ENCODE measurements around the gene EDIL3. TPM values are rescaled to one million over a fixed set of nuclear protein-coding genes. Genes with fewer than 3 reads are reported as not detected.

EDIL3 gene
- total and polyA plus RNA-seq, 11 donors = 1.3 to 38.2 (median 18.3) TPM

DNA sequence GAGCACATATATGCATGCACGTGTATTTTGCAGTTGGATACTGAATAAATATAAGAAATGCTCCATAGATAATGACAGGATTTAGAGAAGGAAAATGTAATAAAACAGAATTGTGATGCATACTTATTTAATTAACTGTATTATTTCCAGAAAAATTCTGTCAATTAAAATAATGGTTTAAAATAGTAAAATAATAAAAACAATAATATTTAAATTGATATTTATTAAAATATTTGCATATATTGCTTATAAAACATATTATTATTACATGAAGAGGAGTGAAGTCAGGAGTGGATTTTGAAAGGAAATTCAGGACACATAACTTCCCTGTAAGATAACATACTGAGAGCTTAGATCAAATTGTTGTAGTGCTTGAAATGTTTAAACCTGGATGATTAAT is 21.4 kb upstream of the EDIL3 start:
- no peaks in the 10 kb centered on the region for H3K4me1 ChIP-seq
- no peaks in the 10 kb centered on the region for H3K36me3 ChIP-seq
- no peaks in the 10 kb centered on the region for H3K27me3 ChIP-seq
- no peak overlapping the region for H3K4me3 ChIP-seq
- intact Hi-C loops (cut with DNase I) = no loop called here
- 85 to 91% (median 87%) methylated on average over 1 of the region's 1 CpG for WGBS, 4 donors
- no peak for TF ChIP-seq POLR2A (IDR thresholded peaks at IDR 0.05)
- TF ChIP-seq, protein P1, sequence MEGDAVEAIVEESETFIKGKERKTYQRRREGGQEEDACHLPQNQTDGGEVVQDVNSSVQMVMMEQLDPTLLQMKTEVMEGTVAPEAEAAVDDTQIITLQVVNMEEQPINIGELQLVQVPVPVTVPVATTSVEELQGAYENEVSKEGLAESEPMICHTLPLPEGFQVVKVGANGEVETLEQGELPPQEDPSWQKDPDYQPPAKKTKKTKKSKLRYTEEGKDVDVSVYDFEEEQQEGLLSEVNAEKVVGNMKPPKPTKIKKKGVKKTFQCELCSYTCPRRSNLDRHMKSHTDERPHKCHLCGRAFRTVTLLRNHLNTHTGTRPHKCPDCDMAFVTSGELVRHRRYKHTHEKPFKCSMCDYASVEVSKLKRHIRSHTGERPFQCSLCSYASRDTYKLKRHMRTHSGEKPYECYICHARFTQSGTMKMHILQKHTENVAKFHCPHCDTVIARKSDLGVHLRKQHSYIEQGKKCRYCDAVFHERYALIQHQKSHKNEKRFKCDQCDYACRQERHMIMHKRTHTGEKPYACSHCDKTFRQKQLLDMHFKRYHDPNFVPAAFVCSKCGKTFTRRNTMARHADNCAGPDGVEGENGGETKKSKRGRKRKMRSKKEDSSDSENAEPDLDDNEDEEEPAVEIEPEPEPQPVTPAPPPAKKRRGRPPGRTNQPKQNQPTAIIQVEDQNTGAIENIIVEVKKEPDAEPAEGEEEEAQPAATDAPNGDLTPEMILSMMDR (IDR thresholded peaks at IDR 0.05) = no peak
- H3K9me3 ChIP-seq = no peaks in the 10 kb centered on the region
- ATAC-seq (no peak), DNase-seq (no peak)
- no peak overlapping the region for H3K27ac ChIP-seq

DNA sequence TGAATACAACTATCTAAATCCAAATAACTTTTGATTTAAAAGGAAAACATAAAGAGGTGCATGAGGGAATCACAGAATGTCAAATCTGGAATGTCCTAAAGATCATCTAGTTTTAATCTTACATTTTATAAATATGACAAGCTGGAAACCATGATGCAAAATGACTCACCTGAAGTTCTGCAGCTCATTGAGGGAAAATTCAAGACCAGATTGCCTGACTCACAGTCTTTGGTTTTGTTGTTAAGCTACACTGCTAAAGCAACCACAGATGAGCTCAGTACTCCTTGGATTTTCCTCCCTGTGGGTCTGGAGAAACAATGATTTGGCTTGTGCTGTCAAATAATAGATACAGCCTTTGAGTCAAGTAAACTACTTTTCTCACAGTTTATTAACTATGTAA is 19.1 kb upstream of the EDIL3 start:
- Histone ChIP-seq H3K4me1 (no peaks in the 10 kb centered on the region), H3K27ac (no peak overlapping the region), H3K36me3 (no peaks in the 10 kb centered on the region), H3K9me3 (no peaks in the 10 kb centered on the region), H3K4me3 (no peak overlapping the region), H3K27me3 (no peaks in the 10 kb centered on the region)
- no peak for DNase-seq
- TF ChIP-seq, protein P1 (IDR thresholded peaks at IDR 0.05) = no peak
- TF ChIP-seq POLR2A (IDR thresholded peaks at IDR 0.05) = no peak
- intact Hi-C loops (cut with DNase I) = no loop called here
- no peak for ATAC-seq

GRCh38 chr5:84397385-84397784 is 12.7 kb upstream of the EDIL3 start:
- WGBS, 4 donors = 89 to 97% (median 91%) methylated on average over 1 of the region's 1 CpG
- Histone ChIP-seq H3K4me1 (no peaks in the 10 kb centered on the region), H3K36me3 (no peaks in the 10 kb centered on the region), H3K9me3 (no peaks in the 10 kb centered on the region), H3K4me3 (no peak overlapping the region), H3K27me3 (no peaks in the 10 kb centered on the region), H3K27ac (no peak overlapping the region)
- TF ChIP-seq POLR2A (IDR thresholded peaks at IDR 0.05) = no peak
- TF ChIP-seq, protein P1 (IDR thresholded peaks at IDR 0.05) = no peak
- no peak for DNase-seq
- no peak for ATAC-seq
- intact Hi-C loops (cut with DNase I) = no loop called here

- H3K27ac ChIP-seq = no peak overlapping the region
- no peaks in the 10 kb centered on the region for H3K9me3 ChIP-seq
- 79 to 86% (median 82%) methylated on average over 6 of the region's 6 CpGs for WGBS, 4 donors
- H3K36me3 ChIP-seq = no peaks in the 10 kb centered on the region
- no peak overlapping the region for H3K4me3 ChIP-seq
- no peaks in the 10 kb centered on the region for H3K4me1 ChIP-seq
- ATAC-seq (peak in 1 of 4 donors; percentile 51), DNase-seq (no peak)
- TF ChIP-seq, protein P1 (IDR thresholded peaks at IDR 0.05) = no peak
- TF ChIP-seq POLR2A (IDR thresholded peaks at IDR 0.05) = no peak
- no peaks in the 10 kb centered on the region for H3K27me3 ChIP-seq
- intact Hi-C loops (cut with DNase I) = no loop called here
These were observed 9.3 kb upstream of the EDIL3 start for GRCh38 chr5:84393969-84394368.
